ENCODE measurements around the gene PTGER4.

DNA sequence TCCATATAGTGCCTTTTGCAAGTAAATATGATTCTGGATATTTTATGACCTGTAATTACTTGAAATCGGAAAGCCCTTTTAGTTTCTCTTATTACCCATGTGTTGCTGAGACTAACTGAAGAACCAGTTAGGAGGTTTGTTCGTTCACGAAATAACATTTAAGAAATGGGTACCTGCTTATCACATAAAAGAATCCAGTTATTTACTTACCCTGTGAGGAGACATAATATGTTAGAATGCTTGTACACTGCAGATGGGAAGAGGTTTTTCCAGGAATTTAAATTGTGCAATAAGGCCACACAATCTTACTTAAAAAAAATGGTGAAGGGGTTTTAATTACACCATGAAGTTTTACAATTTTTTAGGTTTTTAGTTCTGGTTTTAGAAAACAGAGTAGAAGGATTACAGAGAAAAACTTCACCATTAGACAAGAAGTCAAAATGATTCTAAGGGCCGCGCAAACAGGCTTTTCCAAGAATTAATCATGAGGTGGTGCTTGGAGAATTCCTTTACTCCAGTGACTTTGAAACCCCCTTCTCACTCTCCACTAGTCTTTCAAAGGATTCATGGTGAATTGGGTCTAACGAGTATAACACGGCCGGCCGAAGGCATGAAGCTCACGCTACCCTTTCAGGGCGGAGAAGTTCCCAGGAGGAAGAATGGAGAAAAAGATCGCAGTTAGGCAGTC is 1.1 kb upstream of the PTGER4 start:
- no peak for TF ChIP-seq CTCF (IDR thresholded peaks at IDR 0.05)
- TF ChIP-seq, protein P1, sequence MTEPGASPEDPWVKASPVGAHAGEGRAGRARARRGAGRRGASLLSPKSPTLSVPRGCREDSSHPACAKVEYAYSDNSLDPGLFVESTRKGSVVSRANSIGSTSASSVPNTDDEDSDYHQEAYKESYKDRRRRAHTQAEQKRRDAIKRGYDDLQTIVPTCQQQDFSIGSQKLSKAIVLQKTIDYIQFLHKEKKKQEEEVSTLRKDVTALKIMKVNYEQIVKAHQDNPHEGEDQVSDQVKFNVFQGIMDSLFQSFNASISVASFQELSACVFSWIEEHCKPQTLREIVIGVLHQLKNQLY (CRISPR knock-in tag; IDR thresholded peaks at IDR 0.05), result no peak
- no peak for TF ChIP-seq IRF2 (CRISPR knock-in tag; IDR thresholded peaks at IDR 0.05; ENCODE audit: borderline replicate concordance, low read depth)
- no peak for TF ChIP-seq ZNF396 (CRISPR knock-in tag; IDR thresholded peaks at IDR 0.05; ENCODE audit: borderline replicate concordance)
